SJCRH30 (cell line): ENCODE results near the gene TM4SF20. TPM values are rescaled to one million over a fixed set of nuclear protein-coding genes. Genes with fewer than 3 reads are reported as not detected.
"Not testable (repeated sequence)": the region's sequence is repeated elsewhere in the genome, so short reads cannot be mapped to it uniquely, and the experiment has no call there.

ENCODE experiments used
- DNase-seq, 2 experiments: peaks; one replicate each; pipeline ENCODE4 v3.0.0-alpha.2; 2015 to 2020
- H3K27ac ChIP-seq: fragments of 250-450 bp; sonication (Bioruptor Pico); 2 replicates; pipeline ENCODE4 v1.5.1; 2020; ENCODE audit warnings: mild to moderate bottlenecking, moderate library complexity
- H3K27me3 ChIP-seq: fragments of 250-450 bp; sonication (Bioruptor Pico); 2 replicates; pipeline ENCODE4 v1.5.1; 2020; ENCODE audit warnings: mild to moderate bottlenecking, moderate library complexity
- H3K36me3 ChIP-seq: fragments of 250-450 bp; sonication (Bioruptor Pico); 2 replicates; pipeline ENCODE4 v1.5.1; 2020; ENCODE audit warnings: mild to moderate bottlenecking, moderate library complexity
- H3K4me1 ChIP-seq: fragments of 250-450 bp; sonication (Bioruptor Pico); 2 replicates; pipeline ENCODE4 v1.5.1; 2020; ENCODE audit warnings: mild to moderate bottlenecking, moderate library complexity
- H3K4me3 ChIP-seq: fragments of 250-450 bp; sonication (Bioruptor Pico); 2 replicates; pipeline ENCODE4 v1.5.1; 2020; ENCODE audit warnings: mild to moderate bottlenecking, moderate library complexity
- H3K9me3 ChIP-seq: fragments of 250-450 bp; sonication (Bioruptor Pico); replicated peaks from 2 replicates; pipeline ENCODE4 v1.5.1; 2020; ENCODE audit warnings: mild to moderate bottlenecking, moderate library complexity
- total RNA-seq: library from RNA; depleted of rRNA; stranded (reverse); fragments of >200 nt; shearing (Covaris generic); gene quantifications from 2 replicates; pipeline ENCODE4 v1.2.3, GENCODE V29; 2014

TM4SF20 gene
- total RNA-seq, 1 experiment from 2014 or later, result not detected

- Histone ChIP-seq H3K27me3 (no peaks in the 10 kb centered on the region), H3K4me3 (no peak overlapping the region), H3K4me1 (no peaks in the 10 kb centered on the region), H3K27ac (no peak overlapping the region), H3K36me3 (no peaks in the 10 kb centered on the region), H3K9me3 (no peaks in the 10 kb centered on the region; the same call in 1 of the 2 replicates)
- no peak for DNase-seq
Measured at GRCh38 chr2:227386630-227387029, 7.5 kb upstream of the TM4SF20 start.

GRCh38 chr2:227383686-227384085, 4.6 kb upstream of the TM4SF20 start:
- no peak overlapping the region for H3K27ac ChIP-seq
- no peaks in the 10 kb centered on the region for H3K9me3 ChIP-seq
- H3K4me1 ChIP-seq, result no peaks in the 10 kb centered on the region
- H3K27me3 ChIP-seq, result no peaks in the 10 kb centered on the region
- no peaks in the 10 kb centered on the region for H3K36me3 ChIP-seq
- DNase-seq, result no peak
- H3K4me3 ChIP-seq, result no peak overlapping the region

- not testable (repeated sequence) for H3K4me1 ChIP-seq, H3K27ac ChIP-seq, H3K9me3 ChIP-seq, H3K27me3 ChIP-seq, H3K36me3 ChIP-seq, H3K4me3 ChIP-seq, DNase-seq
Measured at GRCh38 chr2:227382241-227382835, 3.2 kb upstream of the TM4SF20 start.

GRCh38 chr2:227378371-227378782, 729 bp downstream of the TM4SF20 start:
- no peaks in the 10 kb centered on the region for H3K9me3 ChIP-seq
- no peak for DNase-seq

GRCh38 chr2:227377467-227378351, 1.4 kb downstream of the TM4SF20 start:
- no peak for DNase-seq

More at GRCh38 chr2:227378371-227378782, 729 bp downstream of the TM4SF20 start:
- Histone ChIP-seq H3K27me3 (no peaks in the 10 kb centered on the region), H3K4me1 (peaks cover 6% of the 10 kb centered on the region), H3K36me3 (no peaks in the 10 kb centered on the region), H3K27ac (no peak overlapping the region), H3K4me3 (no peak overlapping the region)

GRCh38 chr2:227376656-227377396, 2.3 kb downstream of the TM4SF20 start:
- H3K27me3 ChIP-seq, result no peaks in the 10 kb centered on the region
- no peak overlapping the region for H3K27ac ChIP-seq
- H3K9me3 ChIP-seq, result no peaks in the 10 kb centered on the region
- H3K4me3 ChIP-seq, result no peak overlapping the region
- peak in 1 of 2 experiments; percentile 35 for DNase-seq
- peaks cover 6% of the 10 kb centered on the region for H3K4me1 ChIP-seq
- H3K36me3 ChIP-seq, result no peaks in the 10 kb centered on the region

More at GRCh38 chr2:227377467-227378351, 1.4 kb downstream of the TM4SF20 start:
- Histone ChIP-seq H3K4me1 (peaks cover 6% of the 10 kb centered on the region), H3K9me3 (no peaks in the 10 kb centered on the region), H3K27me3 (no peaks in the 10 kb centered on the region), H3K36me3 (no peaks in the 10 kb centered on the region), H3K27ac (no peak overlapping the region), H3K4me3 (no peak overlapping the region)

- Histone ChIP-seq H3K4me1 (peaks cover 6% of the 10 kb centered on the region), H3K36me3 (no peaks in the 10 kb centered on the region), H3K9me3 (no peaks in the 10 kb centered on the region), H3K27ac (no peak overlapping the region), H3K27me3 (no peaks in the 10 kb centered on the region), H3K4me3 (no peak overlapping the region)
- DNase-seq, result peak in 1 of 2 experiments; percentile 13
Measured at GRCh38 chr2:227374158-227374557, 4.9 kb downstream of the TM4SF20 start.

GRCh38 chr2:227373389-227373788, 5.7 kb downstream of the TM4SF20 start:
- no peak overlapping the region for H3K27ac ChIP-seq
- H3K4me3 ChIP-seq, result no peak overlapping the region
- H3K36me3 ChIP-seq, result no peaks in the 10 kb centered on the region
- no peaks in the 10 kb centered on the region for H3K9me3 ChIP-seq
- no peaks in the 10 kb centered on the region for H3K27me3 ChIP-seq
- peaks cover 6% of the 10 kb centered on the region for H3K4me1 ChIP-seq
- no peak for DNase-seq

- no peaks in the 10 kb centered on the region for H3K36me3 ChIP-seq
- H3K27ac ChIP-seq, result no peak overlapping the region
- no peak for DNase-seq
- H3K4me1 ChIP-seq, result no peaks in the 10 kb centered on the region
- no peak overlapping the region for H3K4me3 ChIP-seq
- no peaks in the 10 kb centered on the region for H3K27me3 ChIP-seq
- no peaks in the 10 kb centered on the region for H3K9me3 ChIP-seq
Measured at GRCh38 chr2:227370791-227371312, 8.3 kb downstream of the TM4SF20 start.

GRCh38 chr2:227370092-227370491, 9.0 kb downstream of the TM4SF20 start:
- no peaks in the 10 kb centered on the region for H3K27me3 ChIP-seq
- no peaks in the 10 kb centered on the region for H3K36me3 ChIP-seq
- no peaks in the 10 kb centered on the region for H3K9me3 ChIP-seq
- no peak overlapping the region for H3K27ac ChIP-seq
- H3K4me1 ChIP-seq, result no peaks in the 10 kb centered on the region
- H3K4me3 ChIP-seq, result no peak overlapping the region
- no peak for DNase-seq

GRCh38 chr2:227368574-227368973, 10.5 kb downstream of the TM4SF20 start:
- Histone ChIP-seq H3K36me3 (no peaks in the 10 kb centered on the region), H3K27me3 (no peaks in the 10 kb centered on the region), H3K9me3 (no peaks in the 10 kb centered on the region), H3K4me1 (no peaks in the 10 kb centered on the region), H3K27ac (no peak overlapping the region), H3K4me3 (no peak overlapping the region)
- no peak for DNase-seq

- Histone ChIP-seq H3K27me3 (no peaks in the 10 kb centered on the region), H3K36me3 (no peaks in the 10 kb centered on the region), H3K4me1 (no peaks in the 10 kb centered on the region), H3K9me3 (no peaks in the 10 kb centered on the region), H3K27ac (no peak overlapping the region), H3K4me3 (no peak overlapping the region)
- no peak for DNase-seq
Measured at GRCh38 chr2:227367427-227367795, 11.7 kb downstream of the TM4SF20 start.

GRCh38 chr2:227366769-227367426, 12.2 kb downstream of the TM4SF20 start:
- DNase-seq, result no peak
- Histone ChIP-seq H3K27me3 (no peaks in the 10 kb centered on the region), H3K9me3 (no peaks in the 10 kb centered on the region), H3K4me3 (no peak overlapping the region), H3K4me1 (no peaks in the 10 kb centered on the region), H3K27ac (no peak overlapping the region), H3K36me3 (no peaks in the 10 kb centered on the region)

- Histone ChIP-seq H3K27ac (no peak overlapping the region), H3K27me3 (no peaks in the 10 kb centered on the region), H3K9me3 (no peaks in the 10 kb centered on the region), H3K36me3 (no peaks in the 10 kb centered on the region), H3K4me3 (no peak overlapping the region), H3K4me1 (no peaks in the 10 kb centered on the region)
- DNase-seq, result no peak
Measured at GRCh38 chr2:227365833-227366232, 13.3 kb downstream of the TM4SF20 start.
